ENCODE measurements around the gene DCAF11. TPM values are rescaled to one million over a fixed set of nuclear protein-coding genes. Genes with fewer than 3 reads are reported as not detected.

The DCAF11 gene
- total and polyA plus RNA-seq, 2 of the 13 experiments (the other 11 are each of a cell fraction or from before 2014, with no cell fraction given), result 150 to 257 TPM

GRCh38 chr14:24113801-24114531 lies 611 bp upstream of the DCAF11 start (continued):
- TF ChIP-seq TEF (CRISPR knock-in tag; IDR thresholded peaks at IDR 0.05), result peak; percentile 83
- peak; percentile 78; the same call in 1 of the 2 replicates for TF ChIP-seq SMAD9 (CRISPR knock-in tag; IDR thresholded peaks at IDR 0.05)
- peak; percentile 99 for TF ChIP-seq ZBTB39 (CRISPR knock-in tag; IDR thresholded peaks at IDR 0.05)
- peak; percentile 23; the same call in 1 of the 2 replicates for TF ChIP-seq HCFC1 (IDR thresholded peaks at IDR 0.05; ENCODE audit: low read depth, low read length)
- TF ChIP-seq MXD1 (CRISPR knock-in tag; IDR thresholded peaks at IDR 0.05), result peak; percentile 92
- peak; percentile 96 for TF ChIP-seq ZNF574 (CRISPR knock-in tag; IDR thresholded peaks at IDR 0.05)
- TF ChIP-seq ZBTB14 (CRISPR knock-in tag; IDR thresholded peaks at IDR 0.05), result peak; percentile 83
- TF ChIP-seq ZNF629 (CRISPR knock-in tag; conservative IDR thresholded peaks at IDR 0.05), result peak; percentile 65
- no peak for TF ChIP-seq ZNF558 (CRISPR knock-in tag; IDR thresholded peaks at IDR 0.05; ENCODE audit: borderline replicate concordance)
- TF ChIP-seq DMAP1 (CRISPR knock-in tag; IDR thresholded peaks at IDR 0.05), result peak; percentile 99
- TF ChIP-seq NFAT5 (CRISPR knock-in tag; IDR thresholded peaks at IDR 0.05), result no peak
- TF ChIP-seq ATM (IDR thresholded peaks at IDR 0.05; ENCODE audit: borderline replicate concordance), result no peak
- peak; percentile 2; the same call in 1 of the 2 replicates for TF ChIP-seq PBX3 (CRISPR knock-in tag; IDR thresholded peaks at IDR 0.05; ENCODE audit: borderline replicate concordance)
- TF ChIP-seq HNF4A (CRISPR knock-in tag; IDR thresholded peaks at IDR 0.05), result peak; percentile 100
- peak; percentile 99 for TF ChIP-seq ZBTB7B (CRISPR knock-in tag; IDR thresholded peaks at IDR 0.05)
